Dendritic cell treated with granulocyte-macrophage colony-stimulating factor and Interleukin-4, amounts not matched to agents 40 ng/mL and 50 ng/mL, for 4 days (primary cell): ENCODE measurements around the gene LIG4.

Experiments used
- H3K27ac Mint-ChIP-seq: one replicate; pipeline ENCODE4 v1.8.0; 2022; ENCODE audit warnings: mild to moderate bottlenecking, mixed read lengths
- H3K27me3 Mint-ChIP-seq: one replicate; pipeline ENCODE4 v1.8.0; 2022; ENCODE audit warnings: mild to moderate bottlenecking, mixed read lengths
- H3K36me3 Mint-ChIP-seq: one replicate; pipeline ENCODE4 v1.8.0; 2022; ENCODE audit warnings: low read depth, mixed read lengths
- H3K4me1 Mint-ChIP-seq: one replicate; pipeline ENCODE4 v1.8.0; 2022; ENCODE audit warnings: low read depth, mixed read lengths
- H3K4me3 Mint-ChIP-seq: one replicate; pipeline ENCODE4 v1.8.0; 2022; ENCODE audit warnings: mild to moderate bottlenecking, moderate library complexity, mixed read lengths
- H3K9me3 Mint-ChIP-seq: one replicate; pipeline ENCODE4 v1.8.0; 2022; ENCODE audit warnings: mixed read lengths
- intact Hi-C: fragments of 100-400 bp; cut with micrococcal nuclease; formaldehyde crosslinking; loops from one replicate; pipeline ENCODE4 v1.15.0; 2022

Gene LIG4

GRCh38 chr13:108214441-108215271 lies 680 bp downstream of the LIG4 start:
- peaks cover 5% of the 10 kb centered on the region for H3K9me3 Mint-ChIP-seq
- no peaks in the 10 kb centered on the region for H3K27me3 Mint-ChIP-seq
- H3K27ac Mint-ChIP-seq = peak overlapping the region; percentile 59
- H3K36me3 Mint-ChIP-seq = peaks cover 31% of the 10 kb centered on the region
- H3K4me1 Mint-ChIP-seq = peaks cover 22% of the 10 kb centered on the region
- H3K4me3 Mint-ChIP-seq = peak overlapping the region; percentile 65
- intact Hi-C loops = loop anchor here (5.0 to 10.0 kb wide), 2 partner anchors 53 to 1570 kb away; partner anchors contain the start of genes IRS2 and TNFSF13B

GRCh38 chr13:108213946-108214345 lies 1.4 kb downstream of the LIG4 start:
- peaks cover 37% of the 10 kb centered on the region for H3K36me3 Mint-ChIP-seq
- H3K4me1 Mint-ChIP-seq = peaks cover 15% of the 10 kb centered on the region
- intact Hi-C loops = loop anchor here (10.0 kb wide), 1 partner anchor 1571 kb away; the partner anchor contains the start of gene IRS2
- no peaks in the 10 kb centered on the region for H3K27me3 Mint-ChIP-seq
- H3K4me3 Mint-ChIP-seq = no peak overlapping the region
- H3K9me3 Mint-ChIP-seq = peaks cover 10% of the 10 kb centered on the region
- H3K27ac Mint-ChIP-seq = peak overlapping the region; percentile 59

GRCh38 chr13:108212886-108213285 lies 2.5 kb downstream of the LIG4 start:
- Mint-ChIP-seq H3K4me1 (peaks cover 14% of the 10 kb centered on the region), H3K4me3 (no peak overlapping the region), H3K9me3 (peaks cover 19% of the 10 kb centered on the region), H3K36me3 (peaks cover 35% of the 10 kb centered on the region), H3K27me3 (no peaks in the 10 kb centered on the region), H3K27ac (no peak overlapping the region)
- intact Hi-C loops = loop anchor here (10.0 kb wide), 1 partner anchor 1572 kb away; the partner anchor contains the start of gene IRS2

- Mint-ChIP-seq H3K4me3 (no peak overlapping the region), H3K9me3 (peaks cover 19% of the 10 kb centered on the region), H3K27ac (no peak overlapping the region), H3K36me3 (peaks cover 35% of the 10 kb centered on the region), H3K27me3 (no peaks in the 10 kb centered on the region), H3K4me1 (peaks cover 9% of the 10 kb centered on the region)
- intact Hi-C loops = loop anchor here (10.0 kb wide), 1 partner anchor 1574 kb away; the partner anchor contains the start of gene IRS2
Observed at GRCh38 chr13:108210551-108210950, 4.8 kb downstream of the LIG4 start.

- intact Hi-C loops = no loop called here
- peaks cover 8% of the 10 kb centered on the region for H3K9me3 Mint-ChIP-seq
- no peak overlapping the region for H3K27ac Mint-ChIP-seq
- no peaks in the 10 kb centered on the region for H3K4me1 Mint-ChIP-seq
- H3K27me3 Mint-ChIP-seq = peaks cover 5% of the 10 kb centered on the region
- H3K4me3 Mint-ChIP-seq = no peak overlapping the region
- H3K36me3 Mint-ChIP-seq = no peaks in the 10 kb centered on the region
Observed at GRCh38 chr13:108200781-108201398, 14.4 kb downstream of the LIG4 start.

DNA sequence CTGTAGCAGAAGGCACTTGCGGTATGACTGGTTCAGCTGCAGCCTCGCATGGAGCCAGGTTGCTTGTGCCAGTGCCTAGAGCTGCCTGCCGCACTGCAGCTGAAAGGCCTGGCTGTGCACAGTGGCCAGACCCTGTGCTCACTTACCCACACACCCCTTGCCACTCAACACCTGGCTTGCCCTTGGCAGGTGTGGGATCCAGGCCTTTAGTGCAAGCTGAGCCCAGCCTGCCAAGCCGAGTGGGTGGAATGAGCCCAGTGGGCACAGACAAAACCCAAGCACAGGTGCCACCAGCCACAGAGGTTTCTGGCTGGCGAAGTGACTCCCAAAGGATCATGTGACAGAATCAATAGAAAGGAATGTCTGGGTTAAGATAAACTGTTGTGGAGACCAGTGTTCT lies 19.5 kb downstream of the LIG4 start:
- Mint-ChIP-seq H3K4me3 (no peak overlapping the region), H3K27ac (no peak overlapping the region), H3K9me3 (peaks cover 27% of the 10 kb centered on the region), H3K4me1 (no peaks in the 10 kb centered on the region), H3K36me3 (no peaks in the 10 kb centered on the region), H3K27me3 (peaks cover 4% of the 10 kb centered on the region)
- intact Hi-C loops = no loop called here

DNA sequence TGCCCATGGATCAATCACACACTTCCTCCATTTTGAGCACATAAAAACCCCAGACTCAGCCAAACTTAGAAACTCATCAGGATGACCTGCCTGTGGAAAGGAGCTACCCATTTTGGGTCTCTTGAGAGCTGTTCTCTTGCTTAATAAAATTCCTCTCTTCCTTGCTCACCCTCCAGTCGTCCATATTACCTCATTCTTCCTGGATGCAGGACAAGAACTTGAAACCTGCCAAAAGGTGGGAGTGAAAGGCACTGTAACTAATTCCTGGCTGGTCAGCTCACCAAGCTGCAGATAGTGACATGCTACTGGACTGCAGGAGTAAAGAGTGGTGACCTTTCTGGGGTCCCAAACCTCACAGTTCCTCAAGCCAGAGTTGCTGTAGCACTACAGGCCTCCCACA lies 20.2 kb downstream of the LIG4 start:
- Mint-ChIP-seq H3K4me3 (no peak overlapping the region), H3K27ac (no peak overlapping the region), H3K9me3 (peaks cover 33% of the 10 kb centered on the region), H3K4me1 (no peaks in the 10 kb centered on the region), H3K27me3 (peaks cover 4% of the 10 kb centered on the region), H3K36me3 (no peaks in the 10 kb centered on the region)
- intact Hi-C loops = no loop called here

GRCh38 chr13:108194435-108194936 lies 20.9 kb downstream of the LIG4 start:
- no peak overlapping the region for H3K4me3 Mint-ChIP-seq
- intact Hi-C loops = no loop called here
- no peak overlapping the region for H3K27ac Mint-ChIP-seq
- peaks cover 28% of the 10 kb centered on the region for H3K9me3 Mint-ChIP-seq
- H3K4me1 Mint-ChIP-seq = no peaks in the 10 kb centered on the region
- peaks cover 2% of the 10 kb centered on the region for H3K27me3 Mint-ChIP-seq
- no peaks in the 10 kb centered on the region for H3K36me3 Mint-ChIP-seq

- H3K27me3 Mint-ChIP-seq = peaks cover under 1% of the 10 kb centered on the region
- no peaks in the 10 kb centered on the region for H3K4me1 Mint-ChIP-seq
Observed at GRCh38 chr13:108193806-108194205, 21.5 kb downstream of the LIG4 start.

GRCh38 chr13:108190897-108191296 lies 24.4 kb downstream of the LIG4 start:
- intact Hi-C loops = no loop called here
- Mint-ChIP-seq H3K27ac (no peak overlapping the region), H3K36me3 (no peaks in the 10 kb centered on the region), H3K9me3 (peaks cover 25% of the 10 kb centered on the region), H3K4me3 (no peak overlapping the region), H3K4me1 (no peaks in the 10 kb centered on the region), H3K27me3 (no peaks in the 10 kb centered on the region)

More at GRCh38 chr13:108193806-108194205, 21.5 kb downstream of the LIG4 start:
- Mint-ChIP-seq H3K27ac (no peak overlapping the region), H3K36me3 (no peaks in the 10 kb centered on the region), H3K9me3 (peaks cover 25% of the 10 kb centered on the region), H3K4me3 (no peak overlapping the region)
- intact Hi-C loops = no loop called here

- H3K27ac Mint-ChIP-seq = no peak overlapping the region
- peaks cover 11% of the 10 kb centered on the region for H3K9me3 Mint-ChIP-seq
- H3K4me3 Mint-ChIP-seq = no peak overlapping the region
- H3K4me1 Mint-ChIP-seq = no peaks in the 10 kb centered on the region
- intact Hi-C loops = no loop called here
- no peaks in the 10 kb centered on the region for H3K36me3 Mint-ChIP-seq
- no peaks in the 10 kb centered on the region for H3K27me3 Mint-ChIP-seq
Observed at GRCh38 chr13:108188260-108188659, 27.1 kb downstream of the LIG4 start.

GRCh38 chr13:108185223-108185622 lies 30.1 kb downstream of the LIG4 start:
- Mint-ChIP-seq H3K27ac (no peak overlapping the region), H3K9me3 (peaks cover under 1% of the 10 kb centered on the region), H3K4me1 (no peaks in the 10 kb centered on the region), H3K36me3 (no peaks in the 10 kb centered on the region), H3K27me3 (no peaks in the 10 kb centered on the region), H3K4me3 (no peak overlapping the region)
- intact Hi-C loops = no loop called here

GRCh38 chr13:108182652-108183051 lies 32.7 kb downstream of the LIG4 start:
- Mint-ChIP-seq H3K4me3 (no peak overlapping the region), H3K36me3 (no peaks in the 10 kb centered on the region), H3K27ac (no peak overlapping the region), H3K4me1 (no peaks in the 10 kb centered on the region), H3K27me3 (no peaks in the 10 kb centered on the region), H3K9me3 (no peaks in the 10 kb centered on the region)
- intact Hi-C loops = no loop called here

- no peaks in the 10 kb centered on the region for H3K9me3 Mint-ChIP-seq
- no peak overlapping the region for H3K4me3 Mint-ChIP-seq
- intact Hi-C loops = no loop called here
- no peak overlapping the region for H3K27ac Mint-ChIP-seq
- no peaks in the 10 kb centered on the region for H3K4me1 Mint-ChIP-seq
- no peaks in the 10 kb centered on the region for H3K27me3 Mint-ChIP-seq
- no peaks in the 10 kb centered on the region for H3K36me3 Mint-ChIP-seq
Observed at GRCh38 chr13:108178078-108178477, 37.3 kb downstream of the LIG4 start.
